GM19438 (cell line): ENCODE measurements around the gene LPCAT4.
A peak's percentile ranks its signal among the peaks of the same experiment; 100 is the strongest.
"Not testable (repeated sequence)": the region's sequence is repeated elsewhere in the genome, so short reads cannot be mapped to it uniquely, and the experiment has no call there.

Source experiments
- ATAC-seq: cut with Tn5 transposase; IDR thresholded peaks from one replicate; pipeline ENCODE4 v1.9.1; 2021; ENCODE audit warnings: low read depth; ENCODE audit not compliant: unreplicated experiment

Gene LPCAT4

GRCh38 chr15:34365091-34365825, 1.7 kb downstream of the LPCAT4 start:
- ATAC-seq = no peak

GRCh38 chr15:34364041-34364440, 3.0 kb downstream of the LPCAT4 start:
- ATAC-seq = no peak

GRCh38 chr15:34362047-34362773, 4.8 kb downstream of the LPCAT4 start:
- no peak for ATAC-seq

GRCh38 chr15:34361278-34361677, 5.7 kb downstream of the LPCAT4 start:
- no peak for ATAC-seq

- ATAC-seq = no peak
Observed at GRCh38 chr15:34360298-34360697, 6.7 kb downstream of the LPCAT4 start.

- ATAC-seq = no peak
Observed at GRCh38 chr15:34359416-34359815, 7.6 kb downstream of the LPCAT4 start.

- ATAC-seq = no peak
Observed at GRCh38 chr15:34358948-34359347, 8.0 kb downstream of the LPCAT4 start.

GRCh38 chr15:34358367-34358766, 8.6 kb downstream of the LPCAT4 start:
- ATAC-seq = no peak

- ATAC-seq = no peak
Observed at GRCh38 chr15:34357653-34358052, 9.3 kb downstream of the LPCAT4 start.

- ATAC-seq = no peak
Observed at GRCh38 chr15:34355241-34355640, 11.8 kb downstream of the LPCAT4 start.

GRCh38 chr15:34354286-34354685, 12.7 kb downstream of the LPCAT4 start:
- no peak for ATAC-seq

- ATAC-seq = no peak
Observed at GRCh38 chr15:34353627-34354026, 13.4 kb downstream of the LPCAT4 start.

GRCh38 chr15:34352996-34353395, 14.0 kb downstream of the LPCAT4 start:
- not testable (repeated sequence) for ATAC-seq

- ATAC-seq = no peak
Observed at GRCh38 chr15:34349769-34350168, 17.2 kb downstream of the LPCAT4 start.

GRCh38 chr15:34348735-34349300, 18.2 kb downstream of the LPCAT4 start:
- no peak for ATAC-seq

GRCh38 chr15:34347951-34348638, 18.9 kb downstream of the LPCAT4 start:
- no peak for ATAC-seq

GRCh38 chr15:34342737-34343575, 24.0 kb downstream of the LPCAT4 start, which contains the start of the genes NOP10 and NUTM1:
Gene NOP10 (minus strand): TSS chr15:34343136. CDS start chr15:34343073, 63 bp downstream.
Gene NUTM1 (plus strand): TSS chr15:34343315. CDS start chr15:34343697, 382 bp downstream.
- peak; percentile 79 for ATAC-seq

- ATAC-seq = not testable (repeated sequence)
Observed at GRCh38 chr15:34342213-34342736, 24.7 kb downstream of the LPCAT4 start.

GRCh38 chr15:34341381-34342212, 25.4 kb downstream of the LPCAT4 start:
- ATAC-seq = no peak
